Endometrial microvascular endothelial cells (primary cell): ENCODE measurements around the gene FKBP5. TPM values are rescaled to one million over a fixed set of nuclear protein-coding genes. Genes with fewer than 3 reads are reported as not detected.

Experiments
- in situ Hi-C: cut with HindIII; loops from 2 replicates; pipeline ENCODE4 v1.10.0; 2017; ENCODE audit warnings: low sequenced_read_pairs, low pct_unique_long_range_greater_than_20kb; ENCODE audit errors: inconsistent ontology term
- total RNA-seq: library from RNA; depleted of rRNA; stranded (reverse); fragments of >200 nt; gene quantifications from one replicate; pipeline ENCODE4 v1.2.3, GENCODE V29; 2015; ENCODE audit errors: inconsistent ontology term

FKBP5 gene
- total RNA-seq, 1 donor from 2014 or later: 67.3 TPM

DNA sequence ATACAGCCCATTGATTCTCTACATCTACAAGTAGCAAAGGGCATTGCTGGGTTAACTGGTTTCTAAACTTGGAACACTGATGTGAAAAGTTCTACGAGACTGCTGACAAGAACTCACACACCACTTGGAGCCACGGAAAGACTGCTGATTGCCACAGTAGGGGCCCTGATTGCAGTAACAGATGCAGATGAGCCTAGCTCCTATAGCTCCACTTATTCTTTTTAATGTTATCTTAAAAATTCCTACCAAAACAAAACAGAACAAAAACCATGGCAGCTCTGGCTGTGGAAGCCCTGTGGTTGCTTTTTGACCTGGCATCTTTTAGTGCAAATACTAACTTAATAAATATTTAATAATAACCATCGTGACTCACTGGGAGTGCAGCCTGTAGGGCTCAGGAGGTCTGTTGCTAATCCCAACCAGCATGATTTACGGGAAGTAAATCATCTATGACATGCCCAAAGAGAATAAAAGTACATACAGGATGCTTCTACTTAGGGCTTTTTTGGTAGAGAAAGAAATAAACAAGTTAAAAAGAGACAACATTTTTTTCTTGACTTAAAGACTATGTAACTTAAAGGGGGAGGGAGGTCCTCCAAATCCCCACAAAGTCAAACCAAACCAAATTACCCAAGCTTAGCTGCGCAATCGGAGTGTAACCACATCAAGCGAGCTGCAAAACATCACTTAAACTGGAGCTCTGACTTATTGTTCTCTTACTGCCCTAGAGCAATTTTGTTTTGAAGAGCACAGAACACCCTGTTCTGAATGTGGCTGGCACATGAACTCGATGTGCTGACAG lies 87.2 kb downstream of the FKBP5 start:
- in situ Hi-C loops: no loop called here

DNA sequence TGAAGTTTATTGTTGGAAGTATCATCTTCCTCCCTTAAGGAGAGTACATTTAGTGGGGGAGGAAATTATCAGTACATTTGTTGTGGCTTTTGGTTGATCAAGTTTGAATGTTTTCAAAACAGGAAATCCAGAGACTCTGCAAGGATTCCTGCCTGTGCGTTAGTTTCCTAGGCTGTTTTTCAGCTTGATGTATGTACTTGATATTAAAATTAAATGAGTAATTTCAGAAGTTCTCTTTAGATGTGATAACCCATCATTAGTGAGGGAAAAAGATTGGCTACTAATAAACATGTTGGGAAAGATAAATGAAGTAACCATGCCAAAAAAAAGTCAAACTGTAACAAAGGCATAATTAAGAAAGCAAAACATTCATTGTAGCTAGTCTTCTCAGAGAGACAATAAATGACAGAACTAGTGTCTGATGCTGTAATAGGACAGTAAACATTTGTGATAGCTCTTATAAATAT lies 88.0 kb downstream of the FKBP5 start:
- in situ Hi-C loops: no loop called here

DNA sequence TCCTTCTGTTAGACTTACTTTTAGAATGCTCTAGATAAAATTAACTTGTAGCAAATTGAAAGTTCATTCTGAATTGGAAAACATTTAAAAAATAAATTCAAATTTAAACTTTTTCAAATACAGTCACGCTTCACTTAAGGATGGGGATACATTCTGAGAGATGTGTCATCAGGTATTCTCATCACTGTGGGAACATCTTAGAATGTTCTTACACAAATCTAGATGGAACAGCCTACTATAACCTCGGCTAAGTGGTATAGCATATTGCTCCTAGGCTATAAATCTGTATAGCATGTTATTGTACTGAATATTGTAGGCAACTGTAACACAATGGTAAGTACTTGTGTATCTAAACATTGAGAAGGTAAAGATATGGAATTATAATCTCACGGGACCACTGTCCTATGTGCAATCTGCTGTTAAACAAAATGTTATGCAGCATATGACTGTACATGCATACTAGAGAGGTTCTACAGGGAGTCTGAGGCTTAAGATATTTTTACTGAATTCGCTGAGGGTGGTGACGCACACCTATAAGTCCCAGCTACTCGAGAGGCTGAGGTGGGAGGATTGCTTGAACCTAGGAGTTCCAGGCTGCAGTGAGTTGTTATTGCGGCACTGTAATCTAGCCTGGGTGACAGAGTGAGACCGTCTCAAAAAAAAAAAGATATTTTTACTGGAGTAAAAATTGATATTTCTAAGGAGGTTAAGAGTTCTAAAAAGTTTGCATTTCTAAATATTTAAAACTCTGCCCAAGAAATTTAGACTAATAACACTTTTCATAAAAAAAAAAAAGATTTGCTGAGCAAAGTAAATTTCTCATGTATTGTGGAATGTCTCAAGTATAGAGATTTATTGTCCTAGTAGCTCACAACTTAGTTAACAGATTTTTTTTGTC lies 88.7 kb downstream of the FKBP5 start:
- in situ Hi-C loops: loop anchor here (10.0 kb wide), 1 partner anchor 115 kb away; no protein-coding TSS in a partner anchor

DNA sequence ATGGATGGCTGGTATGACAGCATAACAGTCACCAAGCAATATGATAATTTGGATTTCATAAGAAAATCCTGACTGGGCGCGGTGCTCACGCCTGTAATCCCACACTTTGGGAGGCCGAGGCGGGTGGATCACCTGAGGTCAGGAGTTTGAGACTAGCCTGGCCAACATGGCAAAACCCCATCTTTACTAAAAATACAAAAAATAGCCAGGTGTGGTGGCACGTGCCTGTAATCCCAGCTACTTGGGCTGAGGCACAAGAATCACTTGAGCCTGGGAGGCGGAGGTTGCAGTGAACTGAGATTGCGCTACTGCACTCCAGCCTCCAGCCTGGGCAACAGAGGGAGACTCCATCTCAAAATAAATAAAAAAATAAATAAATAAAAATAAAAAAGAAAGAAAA lies 90.1 kb downstream of the FKBP5 start:
- in situ Hi-C loops: loop anchor here (10.0 kb wide), 1 partner anchor 116 kb away; no protein-coding TSS in a partner anchor

DNA sequence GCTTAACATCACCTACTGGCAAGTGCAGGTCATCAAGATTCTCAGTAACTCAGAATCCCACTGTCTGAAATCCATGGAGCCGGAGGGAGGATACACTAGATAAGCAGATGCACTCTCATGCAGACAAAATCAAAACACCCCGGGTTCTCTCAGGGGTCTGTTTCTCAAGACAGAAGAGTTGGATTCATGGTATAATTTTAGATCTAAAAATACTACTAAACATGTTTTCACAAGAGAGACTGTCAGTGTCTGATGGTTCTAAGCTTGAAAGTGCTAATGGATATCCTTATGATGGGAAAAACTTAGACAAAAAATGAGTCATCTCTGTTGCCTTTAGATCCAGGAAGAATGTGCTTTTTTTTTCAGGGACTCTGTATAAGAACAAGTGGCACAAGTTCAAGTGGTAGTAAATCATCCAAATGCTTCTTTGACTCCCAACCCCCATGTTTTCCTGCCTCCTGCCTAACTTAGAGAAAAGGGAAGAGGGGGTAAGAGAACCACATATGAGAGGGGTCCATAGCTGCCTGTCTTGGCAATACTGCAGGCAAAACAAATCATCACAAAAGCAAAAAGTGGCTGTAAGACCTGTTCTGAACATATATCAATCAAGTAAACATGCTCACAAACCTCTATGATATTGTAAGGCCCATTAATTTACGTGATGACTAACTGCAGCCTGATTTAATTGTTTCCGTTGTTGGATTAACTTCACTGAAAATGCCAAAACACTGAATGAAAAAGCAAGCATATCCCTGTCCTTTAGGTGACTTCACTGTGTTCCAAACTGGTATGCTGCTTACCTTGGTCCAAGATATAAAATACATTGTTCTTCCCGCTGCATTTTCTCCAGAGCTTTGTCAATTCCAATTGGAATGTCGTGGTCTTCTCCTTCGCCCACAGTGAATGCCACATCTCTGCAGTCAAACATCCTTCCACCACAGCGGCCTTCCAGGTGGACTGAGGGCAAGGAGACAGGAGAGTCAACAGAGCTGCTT lies 92.0 kb downstream of the FKBP5 start:
- in situ Hi-C loops: loop anchor here (10.0 kb wide), 1 partner anchor 118 kb away; no protein-coding TSS in a partner anchor

DNA sequence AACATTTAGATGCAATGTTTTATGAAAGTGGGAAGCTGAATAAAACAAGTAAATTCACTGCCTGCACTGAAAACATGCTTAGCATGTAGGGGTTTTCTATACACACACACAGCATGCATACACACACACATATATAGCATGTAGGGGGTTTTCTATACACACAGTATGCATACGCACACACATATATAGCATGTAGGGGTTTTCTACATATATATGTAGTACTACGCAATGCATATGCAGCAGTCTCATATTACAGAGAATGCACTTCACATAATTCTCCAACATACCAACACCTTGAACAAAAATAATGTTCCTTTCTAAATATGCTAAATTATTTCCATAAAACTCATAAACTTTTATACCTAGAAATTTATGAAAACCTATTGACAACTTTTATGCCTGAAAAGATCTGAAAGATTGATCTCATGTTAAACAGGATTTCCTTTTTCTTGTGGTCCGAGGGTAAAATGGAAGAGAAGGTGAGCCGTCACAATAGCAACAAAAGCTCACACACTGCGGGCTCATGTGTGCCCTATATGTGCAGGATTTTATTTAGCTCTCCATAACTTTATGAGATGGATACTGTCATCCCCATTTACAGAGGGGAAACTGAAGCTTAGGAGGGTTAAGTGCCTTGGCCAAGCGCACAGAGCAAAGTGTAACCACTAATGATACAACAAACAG lies 94.1 kb downstream of the FKBP5 start:
- in situ Hi-C loops: loop anchor here (10.0 kb wide), 1 partner anchor 120 kb away; no protein-coding TSS in a partner anchor

DNA sequence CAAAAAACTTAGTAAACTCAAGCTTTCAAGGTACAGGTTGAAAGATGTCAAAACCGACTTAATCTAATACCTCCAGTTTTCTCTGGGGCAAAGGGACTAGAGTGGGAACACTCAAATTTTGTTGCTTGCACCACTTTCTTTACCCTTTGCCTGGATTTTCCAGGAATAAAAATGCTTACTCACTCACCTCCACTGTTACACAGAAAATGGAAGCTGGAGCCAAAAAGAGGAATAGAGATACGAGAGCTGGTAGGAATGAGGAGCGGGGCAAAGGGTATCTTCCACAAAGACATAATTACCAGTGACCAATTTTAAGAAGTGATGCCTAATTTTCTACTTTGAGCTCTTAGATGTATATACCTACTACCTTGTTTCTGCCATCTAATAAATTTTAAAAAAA lies 96.5 kb downstream of the FKBP5 start:
- in situ Hi-C loops: loop anchor here (10.0 kb wide), 1 partner anchor 123 kb away; no protein-coding TSS in a partner anchor

DNA sequence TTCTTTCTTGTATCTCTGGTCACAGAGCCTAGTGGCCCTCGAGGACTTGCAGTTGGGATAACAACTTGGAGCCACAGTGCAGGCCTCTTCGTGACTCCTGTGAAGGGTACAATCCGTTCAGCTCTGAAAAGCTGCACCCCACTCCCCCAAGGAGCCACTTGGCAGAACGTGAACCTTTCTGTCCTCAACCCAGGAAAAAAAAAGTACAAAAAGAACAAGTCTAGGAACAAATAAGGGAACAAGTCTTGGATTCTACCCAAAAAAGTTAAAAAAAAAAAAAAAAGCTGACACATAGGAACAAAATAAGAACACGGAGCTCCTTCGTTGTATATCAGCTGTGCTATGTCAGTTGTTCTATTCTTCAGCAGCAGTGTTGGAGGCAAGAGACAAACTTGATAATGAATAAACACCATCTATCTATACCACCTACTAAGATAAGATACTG lies 98.1 kb downstream of the FKBP5 start:
- in situ Hi-C loops: loop anchor here (10.0 kb wide), 1 partner anchor 124 kb away; no protein-coding TSS in a partner anchor

DNA sequence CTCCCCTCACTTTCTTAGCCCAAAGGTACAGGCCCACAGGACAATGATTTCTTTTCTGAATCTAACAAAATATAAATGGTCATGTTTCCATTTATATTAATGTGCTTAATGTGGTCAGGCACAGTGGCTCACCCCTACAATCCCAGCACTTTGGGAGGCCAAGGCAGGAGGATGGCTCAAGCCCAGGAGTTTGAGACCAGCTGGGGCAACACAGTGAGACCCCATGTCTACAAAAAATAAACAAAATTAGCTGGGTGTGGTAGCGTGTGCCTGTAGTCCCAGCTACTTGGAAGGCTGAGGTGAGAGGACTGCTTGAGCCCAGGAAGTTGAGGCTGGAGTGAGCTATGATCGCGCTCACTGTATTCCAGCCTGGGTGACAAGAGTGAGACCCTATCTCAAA lies 98.8 kb downstream of the FKBP5 start:
- in situ Hi-C loops: loop anchor here (10.0 kb wide), 1 partner anchor 125 kb away; no protein-coding TSS in a partner anchor

DNA sequence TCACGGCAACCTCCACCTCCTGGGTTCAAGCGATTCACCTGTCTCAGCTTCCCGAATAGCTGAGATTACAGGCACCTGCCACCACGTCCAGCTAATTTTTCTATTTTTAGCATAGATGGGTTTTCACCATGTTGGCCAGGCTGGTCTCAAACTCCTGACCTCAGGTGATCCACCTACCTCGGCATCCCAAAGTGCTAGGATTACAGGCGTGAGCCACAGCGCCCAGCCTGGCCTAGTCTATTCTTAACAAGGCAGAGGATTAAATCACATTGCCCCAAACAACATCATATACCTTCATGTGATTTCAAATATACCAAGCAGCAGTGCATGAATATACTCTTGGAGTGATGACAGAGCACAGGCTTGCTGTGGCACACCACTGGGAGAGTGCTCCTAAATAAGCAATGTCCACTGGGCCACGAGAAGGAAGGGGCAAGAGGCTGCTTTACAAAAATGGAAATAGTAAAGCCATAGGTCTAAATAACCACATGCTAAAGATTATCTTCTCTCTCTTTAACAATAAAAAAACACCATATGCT lies 99.4 kb downstream of the FKBP5 start:
- in situ Hi-C loops: no loop called here

DNA sequence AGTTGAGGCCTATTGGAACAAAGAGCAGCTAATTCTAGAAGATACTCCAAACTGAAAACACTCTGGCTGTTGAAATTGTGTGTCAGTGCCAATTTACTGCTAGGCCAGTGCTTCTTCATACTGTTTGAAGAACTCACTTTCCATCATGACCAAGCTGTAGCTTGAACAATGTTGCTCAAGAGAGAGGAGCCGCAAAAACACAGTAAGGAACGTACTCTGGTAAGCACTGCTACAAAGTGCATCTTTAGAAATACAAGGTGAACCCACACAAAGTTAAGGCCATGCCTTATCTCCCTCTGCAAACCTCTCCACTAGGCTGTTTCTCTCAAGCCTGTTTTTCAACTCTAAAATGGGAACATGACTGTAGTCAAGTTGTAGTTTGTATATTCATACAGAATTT lies 101.5 kb downstream of the FKBP5 start:
- in situ Hi-C loops: no loop called here

DNA sequence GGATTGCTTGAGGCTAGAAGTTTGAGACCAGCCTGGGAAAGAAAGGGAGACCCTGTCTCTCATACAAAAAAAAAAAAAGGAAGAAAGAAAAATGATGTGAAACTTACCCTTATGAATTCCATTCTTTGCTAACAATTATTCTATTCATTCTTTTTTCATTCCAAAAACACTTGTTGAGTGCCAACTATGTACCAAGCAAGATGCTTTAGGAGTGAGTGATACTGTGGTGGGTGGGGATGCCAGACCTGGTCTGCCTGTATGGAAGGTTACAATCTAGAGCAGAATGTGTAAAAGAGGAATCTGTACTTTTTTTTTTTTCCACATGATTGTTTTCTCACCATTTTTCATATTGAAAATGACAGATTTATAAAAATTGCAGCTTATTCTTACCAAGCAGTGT lies 102.2 kb downstream of the FKBP5 start:
- in situ Hi-C loops: no loop called here

DNA sequence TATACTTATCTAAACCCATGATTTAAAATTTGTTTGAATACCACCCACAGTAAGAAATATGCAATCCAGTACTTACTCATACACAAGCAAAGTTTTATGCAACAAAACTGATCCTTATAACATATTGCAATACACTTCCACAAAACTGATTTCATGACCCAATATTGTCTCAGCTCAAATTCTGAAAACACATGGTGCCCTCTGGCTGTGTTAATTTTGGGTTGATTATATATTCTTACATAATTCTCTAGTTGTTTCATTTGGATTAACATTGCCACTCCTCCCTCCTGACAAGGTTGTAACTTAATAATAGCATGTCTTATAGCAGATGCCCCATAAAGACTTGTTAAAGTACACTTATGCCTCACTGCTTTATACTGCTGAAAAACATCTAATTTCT lies 103.1 kb downstream of the FKBP5 start:
- in situ Hi-C loops: no loop called here

DNA sequence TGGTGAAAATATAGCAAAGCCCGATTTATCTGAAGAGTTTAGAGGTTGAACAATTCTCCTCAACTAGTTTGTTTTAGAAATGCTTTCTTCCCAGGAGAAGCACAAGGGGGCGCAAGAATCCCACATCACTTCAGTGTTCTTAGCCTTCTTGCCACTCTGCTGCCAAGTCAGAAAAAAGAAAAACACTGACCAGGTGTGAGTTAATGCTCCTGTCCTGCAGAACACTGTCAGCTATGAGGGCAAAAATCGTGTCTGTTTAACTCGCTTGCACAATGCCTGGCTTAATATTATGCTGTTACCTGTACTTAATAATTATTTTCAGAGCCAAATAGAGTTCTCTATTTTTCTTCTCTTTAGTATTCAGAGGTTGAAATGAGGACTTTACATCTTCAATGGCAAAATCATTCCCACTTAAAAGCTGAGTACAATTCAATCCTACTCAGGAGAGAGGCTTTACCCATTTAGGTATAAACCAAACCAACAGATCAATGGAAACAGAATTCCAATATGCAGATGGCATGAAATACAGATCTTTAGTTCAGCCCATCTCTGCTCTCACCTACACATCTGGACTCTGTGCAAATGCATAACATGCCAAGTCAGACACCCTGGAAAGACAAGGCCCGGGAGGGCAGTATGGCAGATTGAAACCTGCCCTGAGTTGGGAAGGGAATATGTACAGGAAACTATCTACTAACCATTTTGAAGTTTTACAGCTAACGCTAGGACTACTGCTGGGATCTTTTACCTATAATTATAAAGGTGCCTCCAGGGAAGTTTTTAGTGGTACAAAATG lies 104.6 kb downstream of the FKBP5 start:
- in situ Hi-C loops: no loop called here

DNA sequence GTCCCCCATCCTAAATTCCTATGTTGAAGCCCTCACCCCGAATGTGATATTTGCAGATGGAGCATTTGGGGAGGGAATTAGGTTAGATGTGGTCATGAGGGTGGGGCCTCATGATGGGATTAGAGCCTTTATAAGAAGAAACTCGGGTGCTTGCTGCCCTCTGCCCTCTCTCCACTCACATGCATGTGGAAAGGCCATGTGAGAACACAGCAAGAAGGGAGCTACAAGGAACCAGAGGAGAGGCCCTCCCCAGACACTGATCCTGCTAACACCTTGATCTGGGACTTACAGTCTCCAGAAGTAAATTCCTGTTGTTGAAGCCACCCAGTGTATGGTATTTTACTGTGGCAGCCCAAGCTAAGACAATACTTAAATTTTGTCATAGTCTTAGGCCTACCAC lies 106.4 kb downstream of the FKBP5 start:
- in situ Hi-C loops: no loop called here

DNA sequence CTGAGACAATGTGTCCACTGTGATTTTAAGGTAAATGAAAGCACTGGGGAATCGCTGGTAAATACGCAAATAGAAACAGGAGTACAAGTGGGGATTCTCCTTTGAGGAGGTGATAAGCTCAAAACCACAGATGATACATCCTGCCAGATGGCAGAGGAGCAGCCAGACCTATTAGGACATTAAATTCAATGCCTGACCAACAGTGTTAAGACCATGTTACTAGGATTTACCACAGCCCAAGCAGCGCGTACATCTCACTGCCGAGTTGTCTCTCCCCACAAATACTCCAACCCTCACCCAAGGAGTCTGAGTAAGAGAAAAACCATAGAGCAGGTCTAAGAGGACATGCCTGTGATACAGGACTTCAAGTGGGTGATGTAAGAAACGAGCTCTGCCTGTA lies 107.1 kb downstream of the FKBP5 start:
- in situ Hi-C loops: no loop called here

DNA sequence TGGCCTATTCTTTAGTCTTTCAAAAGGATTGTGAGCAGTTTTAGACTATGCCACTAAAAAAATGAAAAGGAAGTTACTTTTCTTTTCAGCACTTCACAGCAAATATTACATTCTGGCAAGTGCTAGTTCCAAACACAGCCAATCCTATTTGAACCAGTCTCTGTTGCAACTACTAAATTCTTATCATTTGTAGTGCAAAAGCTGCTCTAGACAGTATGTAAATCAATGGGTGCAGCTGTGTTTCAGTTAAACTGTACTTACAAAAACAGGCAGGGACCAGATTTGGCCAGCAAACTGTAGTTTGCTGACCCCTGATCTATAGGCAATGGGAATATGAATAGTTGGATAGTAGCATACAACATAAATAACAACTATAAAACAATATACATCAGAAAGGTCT lies 107.9 kb downstream of the FKBP5 start:
- in situ Hi-C loops: no loop called here
